Right ventricle myocardium inferior (tissue), 1 donor: ENCODE data around the gene CMSS1. TPM values are rescaled to one million over a fixed set of nuclear protein-coding genes. Genes with fewer than 3 reads are reported as not detected.

Experiments
- ATAC-seq: fragments of 200-7000 bp; cut with Tn5 transposase; one replicate; pipeline ENCODE4 v1.9.1; 2020; ENCODE audit warnings: mild to moderate bottlenecking, moderate library complexity
- DNase-seq: peaks from one replicate; pipeline ENCODE4 v3.0.0; 2021; ENCODE audit errors: missing footprints
- intact Hi-C: fragments of 100-400 bp; cut with DNase I; formaldehyde crosslinking; loops from one replicate; pipeline ENCODE4 v1.11.0; 2022
- total RNA-seq: library from RNA; stranded (reverse); fragmentation: NEBNext Ultra II Directional; extraction: Animal tissue kit (Norgen Biotek cat#: 25700); gene quantifications from one replicate; pipeline ENCODE4 v1.2.1, GENCODE V29; 2021
- donor health status: DM: no; HTN: yes; CAD: no; lungs with severe emphysema.

Gene CMSS1
- total RNA-seq, 1 donor from 2014 or later = 37.0 TPM

DNA sequence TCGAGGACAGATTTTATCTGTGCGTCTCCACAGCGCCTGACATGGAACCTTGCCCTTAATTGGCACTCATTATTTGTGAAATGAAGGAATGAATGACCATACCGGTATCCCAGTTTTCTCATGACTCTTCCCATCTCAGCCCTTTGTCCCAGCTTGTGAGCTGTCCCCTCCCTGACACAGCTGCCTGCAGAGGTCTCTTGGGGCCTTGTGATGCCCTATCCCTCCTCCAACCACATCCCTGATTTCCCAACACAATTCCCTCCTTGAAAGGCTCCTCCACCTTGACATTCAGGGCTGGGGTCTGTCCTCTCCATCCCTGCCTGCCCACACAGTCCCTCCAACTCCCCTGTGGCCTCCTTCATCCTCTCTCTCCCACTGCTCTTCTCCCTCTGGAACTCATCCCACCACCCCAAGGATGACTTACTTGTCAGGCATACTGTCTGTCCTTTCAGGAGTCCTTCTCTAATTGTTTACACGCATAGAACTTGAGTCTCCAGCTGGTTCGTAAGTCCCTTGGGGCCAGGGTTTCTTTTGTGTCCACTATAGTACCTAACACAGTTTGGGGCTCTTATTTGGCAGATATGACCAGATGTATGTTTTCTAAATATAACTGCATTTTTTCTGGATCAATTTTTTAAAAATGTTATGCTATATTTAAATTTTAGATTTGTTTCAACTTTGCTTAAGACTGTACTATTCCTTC lies 332.2 kb downstream of the CMSS1 start:
- DNase-seq (no peak), ATAC-seq (peak; percentile 41)
- intact Hi-C loops = no loop called here

- DNase-seq (no peak), ATAC-seq (peak; percentile 88)
- intact Hi-C loops = no loop called here
Measured at GRCh38 chr3:100150473-100150872, 332.8 kb downstream of the CMSS1 start.

GRCh38 chr3:100151024-100151707 lies 333.5 kb downstream of the CMSS1 start:
- intact Hi-C loops = no loop called here
- ATAC-seq (peak; percentile 62), DNase-seq (no peak)

DNA sequence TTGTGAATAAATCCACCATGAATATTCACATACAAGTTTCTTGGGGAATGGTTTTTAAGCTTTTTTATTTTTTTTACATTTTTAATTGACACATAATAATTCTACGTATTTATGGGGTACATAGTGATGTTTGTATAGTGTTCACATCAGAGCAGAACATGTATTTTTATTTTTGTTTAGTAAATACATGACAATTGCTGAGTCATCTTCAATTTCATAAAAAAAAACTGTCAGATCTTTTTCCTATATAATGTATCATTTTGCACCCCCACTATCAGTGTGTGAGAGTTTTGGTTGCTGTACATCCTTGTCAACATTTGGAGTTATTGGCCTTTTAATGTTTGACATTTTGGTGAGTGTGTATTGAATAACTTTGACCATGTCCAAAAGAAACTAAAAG lies 336.5 kb downstream of the CMSS1 start:
- intact Hi-C loops = no loop called here
- ATAC-seq = no peak
- DNase-seq = no peak

- intact Hi-C loops = no loop called here
- ATAC-seq (no peak), DNase-seq (no peak)
Measured at GRCh38 chr3:100155128-100155527, 337.5 kb downstream of the CMSS1 start.

GRCh38 chr3:100155590-100155989 lies 337.9 kb downstream of the CMSS1 start:
- intact Hi-C loops = no loop called here
- ATAC-seq = no peak
- DNase-seq = no peak

DNA sequence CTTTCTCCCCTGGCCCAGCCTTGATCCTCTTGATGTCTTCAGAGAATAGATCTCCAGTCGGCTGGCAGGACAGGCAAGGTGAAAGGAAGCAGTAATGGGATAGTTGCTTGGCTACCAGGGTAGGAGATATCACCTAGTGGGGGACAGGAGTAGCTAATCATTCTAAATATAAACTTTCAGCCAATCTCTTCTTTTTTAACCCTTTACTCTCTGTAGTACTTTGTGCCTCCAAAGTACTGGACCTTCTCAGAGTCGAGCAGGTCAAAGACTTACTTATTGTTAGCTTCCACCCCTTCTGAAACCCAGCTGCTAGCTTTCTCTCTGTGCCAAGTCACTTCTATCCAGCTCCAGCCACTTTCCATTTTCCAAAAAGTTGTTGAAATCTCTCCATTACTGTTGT lies 340.0 kb downstream of the CMSS1 start:
- ATAC-seq (peak; percentile 46), DNase-seq (no peak)
- intact Hi-C loops = no loop called here

- intact Hi-C loops = no loop called here
- ATAC-seq (peak; percentile 85), DNase-seq (no peak)
Measured at GRCh38 chr3:100158918-100159330, 341.3 kb downstream of the CMSS1 start.

GRCh38 chr3:100159331-100160153 lies 341.9 kb downstream of the CMSS1 start:
- ATAC-seq = no peak
- intact Hi-C loops = loop anchor here (5.0 kb wide), 1 partner anchor 98 kb away; no protein-coding TSS in a partner anchor
- DNase-seq = no peak

GRCh38 chr3:100160521-100160920 lies 342.9 kb downstream of the CMSS1 start:
- intact Hi-C loops = loop anchor here (5.0 kb wide), 1 partner anchor 97 kb away; no protein-coding TSS in a partner anchor
- no peak for DNase-seq
- ATAC-seq = no peak

GRCh38 chr3:100163787-100164186 lies 346.1 kb downstream of the CMSS1 start:
- no peak for DNase-seq
- intact Hi-C loops = loop anchor here (5.0 kb wide), 1 partner anchor 94 kb away; no protein-coding TSS in a partner anchor
- peak; percentile 74 for ATAC-seq

GRCh38 chr3:100164743-100165142 lies 347.1 kb downstream of the CMSS1 start:
- intact Hi-C loops = loop anchor here (5.0 kb wide), 1 partner anchor 93 kb away; no protein-coding TSS in a partner anchor
- ATAC-seq (no peak), DNase-seq (no peak)

- ATAC-seq (no peak), DNase-seq (no peak)
- intact Hi-C loops = no loop called here
Measured at GRCh38 chr3:100165926-100166550, 348.4 kb downstream of the CMSS1 start.

DNA sequence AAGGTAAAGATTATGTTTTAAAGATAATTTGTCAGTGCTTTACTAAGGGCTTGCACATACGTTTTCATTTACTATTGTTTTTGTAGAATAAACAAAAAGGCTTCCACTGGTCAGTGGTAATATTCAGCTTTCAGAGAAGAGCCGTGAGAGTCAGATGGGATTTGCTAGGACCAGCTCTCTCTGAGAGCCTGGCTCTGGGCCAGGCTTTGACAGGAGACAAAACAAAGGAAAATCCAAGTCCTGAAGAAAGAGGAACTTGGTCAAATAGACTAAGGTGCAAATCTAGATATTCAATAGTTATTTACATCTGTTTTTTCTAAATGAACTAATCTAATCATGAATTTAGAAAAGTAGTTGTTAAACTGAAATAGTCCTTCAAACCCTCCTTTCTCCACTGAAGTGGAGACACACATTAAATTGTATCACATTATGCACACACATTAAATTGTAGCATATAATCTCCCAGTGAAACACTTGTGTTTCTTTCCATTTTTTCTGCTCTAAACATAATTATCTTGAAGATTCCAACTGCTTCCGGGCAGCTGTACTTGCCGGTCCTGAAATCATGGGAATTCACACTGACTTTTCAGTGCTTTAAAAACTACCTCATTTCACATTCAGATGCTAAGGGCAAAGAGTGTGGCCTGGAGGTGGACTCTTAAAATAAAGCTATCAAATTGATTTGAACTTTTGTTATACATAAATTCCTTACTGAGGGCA lies 351.7 kb downstream of the CMSS1 start:
- no peak for ATAC-seq
- DNase-seq = no peak
- intact Hi-C loops = no loop called here

DNA sequence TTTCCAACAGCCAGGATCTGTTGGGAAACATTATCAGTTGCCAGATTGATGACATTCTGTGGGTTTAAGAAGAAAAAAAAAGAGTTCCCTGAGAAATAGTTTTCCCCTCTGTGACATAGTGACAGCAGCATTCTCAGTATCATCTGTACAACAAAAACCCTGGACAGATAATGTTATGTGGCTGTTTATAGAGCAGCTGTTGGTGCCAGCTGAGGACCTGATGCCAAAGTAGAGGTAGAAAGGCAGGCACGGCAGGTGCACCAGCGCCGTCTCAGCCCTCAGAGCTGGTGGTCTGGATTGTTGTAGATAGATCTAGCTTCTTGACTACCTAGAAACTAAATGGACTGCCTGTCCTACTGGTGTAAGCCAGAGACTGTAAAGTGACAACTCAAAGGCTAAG lies 352.8 kb downstream of the CMSS1 start:
- ATAC-seq = no peak
- intact Hi-C loops = no loop called here

GRCh38 chr3:100171211-100171914 lies 353.7 kb downstream of the CMSS1 start:
- intact Hi-C loops = no loop called here
- ATAC-seq (no peak), DNase-seq (no peak)

More for the DNA sequence above, 352.8 kb downstream of the CMSS1 start:
- DNase-seq = no peak

DNA sequence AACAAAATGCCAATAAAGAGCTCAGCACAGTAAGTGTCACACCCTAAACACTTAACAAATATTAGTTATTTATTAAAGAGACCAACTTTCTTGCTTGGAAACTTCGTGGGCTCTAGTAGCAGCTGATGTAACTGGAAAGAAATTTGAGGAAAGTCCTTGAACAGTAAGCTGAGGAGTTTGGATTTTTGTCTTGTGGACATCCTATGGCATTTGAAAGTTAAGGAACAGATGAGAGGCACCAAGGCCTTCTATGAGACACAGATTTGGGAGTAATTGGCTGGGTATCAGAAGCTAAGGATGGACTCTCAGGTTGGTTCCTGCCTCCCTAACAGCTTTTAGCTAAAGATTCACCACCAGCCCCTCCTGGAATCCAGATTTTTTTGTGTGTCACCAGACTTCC lies 356.3 kb downstream of the CMSS1 start:
- intact Hi-C loops = no loop called here
- ATAC-seq (no peak), DNase-seq (no peak)
